MM.1S (cell line): Measurements from ENCODE around the gene OGDHL.

ENCODE experiments used
- DNase-seq: peaks from one replicate; pipeline ENCODE4 v3.0.0-alpha.2; 2015
- H2AFZ ChIP-seq: fragments of 300-600 bp; sonication (generic); 2 replicates; pipeline ENCODE4 v1.6.0; 2016; ENCODE audit warnings: antibody characterized with exemption, low read length
- H3F3A ChIP-seq: fragments of 300-600 bp; sonication (generic); 2 replicates; pipeline ENCODE4 v1.6.1; 2016; ENCODE audit warnings: mild to moderate bottlenecking, antibody characterized with exemption, low read length, moderate library complexity, mixed read lengths; ENCODE audit not compliant: insufficient read depth
- H3K27ac ChIP-seq: fragments of 300-600 bp; sonication (generic); 2 replicates; pipeline ENCODE4 v1.5.1; 2016; ENCODE audit warnings: mild to moderate bottlenecking, low read length
- H3K27me3 ChIP-seq: fragments of 300-600 bp; sonication (generic); replicated peaks from 2 replicates; pipeline ENCODE4 v1.6.0; 2016; ENCODE audit warnings: low read length; ENCODE audit not compliant: insufficient read depth
- H3K36me3 ChIP-seq: fragments of 300-600 bp; sonication (generic); replicated peaks from 2 replicates; pipeline ENCODE4 v1.6.1; 2016; ENCODE audit warnings: mild to moderate bottlenecking, low read length, mixed read lengths; ENCODE audit not compliant: insufficient read depth
- H3K4me1 ChIP-seq: fragments of 300-600 bp; sonication (generic); 2 replicates; pipeline ENCODE4 v1.6.1; 2016; ENCODE audit warnings: low read length, mixed read lengths
- H3K4me2 ChIP-seq: fragments of 300-600 bp; sonication (generic); 2 replicates; pipeline ENCODE4 v1.6.0; 2016; ENCODE audit warnings: low read depth, low read length
- H3K4me3 ChIP-seq: fragments of 300-600 bp; sonication (generic); 2 replicates; pipeline ENCODE4 v1.5.1; 2016; ENCODE audit warnings: low read length, mixed read lengths
- H3K79me2 ChIP-seq: fragments of 300-600 bp; sonication (generic); 2 replicates; pipeline ENCODE4 v1.6.1; 2016; ENCODE audit warnings: mixed run types, low read length, mixed read lengths
- H3K9ac ChIP-seq: fragments of 300-600 bp; sonication (generic); 2 replicates; pipeline ENCODE4 v1.6.1; 2016; ENCODE audit warnings: low read length, mixed read lengths
- H3K9me2 ChIP-seq: fragments of 300-600 bp; sonication (generic); replicated peaks from 2 replicates; pipeline ENCODE4 v1.6.1; 2016; ENCODE audit warnings: mild to moderate bottlenecking, low read length, mixed read lengths; ENCODE audit not compliant: insufficient read depth
- H3K9me3 ChIP-seq: fragments of 300-600 bp; sonication (generic); replicated peaks from 2 replicates; pipeline ENCODE4 v1.6.1; 2016; ENCODE audit warnings: mild to moderate bottlenecking, low read length, mixed read lengths; ENCODE audit not compliant: insufficient read depth
- H4K20me1 ChIP-seq: fragments of 300-600 bp; sonication (generic); 2 replicates; pipeline ENCODE4 v1.6.1; 2016; ENCODE audit warnings: mild to moderate bottlenecking, low read length, moderate library complexity, mixed read lengths; ENCODE audit not compliant: insufficient read depth
- EZH2 ChIP-seq: fragments of 300-600 bp; sonication (generic); optimal IDR thresholded peaks from 2 replicates; pipeline ENCODE3; 2017; ENCODE audit warnings: low read depth, mild to moderate bottlenecking, antibody characterized with exemption, low read length, mixed read lengths
- EZH2phosphoT487 ChIP-seq: fragments of 300-600 bp; sonication (generic); IDR thresholded peaks from 2 replicates; pipeline ENCODE4 v1.6.1; 2018; ENCODE audit warnings: antibody characterized with exemption, low read length
- TF ChIP-seq, protein P1 (sequence below): fragments of 300-600 bp; sonication (generic); IDR thresholded peaks from 2 replicates; pipeline ENCODE4 v1.5.1; 2016; ENCODE audit warnings: antibody characterized with exemption, low read length, mixed read lengths

OGDHL gene

DNA sequence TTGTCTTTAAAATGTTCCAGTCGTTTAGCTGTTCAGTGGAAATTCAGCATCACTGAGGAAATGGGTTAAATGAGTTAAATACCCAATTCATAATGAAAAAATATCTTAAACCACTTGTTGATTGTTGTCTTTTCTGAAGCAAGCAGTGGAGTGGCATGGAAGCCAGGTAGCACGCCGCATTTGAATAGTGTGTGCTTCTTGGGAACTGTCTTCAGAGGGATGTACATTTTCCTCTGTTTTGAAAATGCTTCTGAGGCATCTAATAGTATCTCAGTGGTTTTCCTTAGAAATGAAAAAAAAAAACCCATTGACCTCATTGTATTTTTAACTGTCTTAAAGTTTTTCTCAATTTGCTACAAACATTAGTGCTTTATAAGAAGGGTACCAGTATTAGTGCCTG, 54.5 kb downstream of the OGDHL start:
- TF ChIP-seq EZH2 (no peak), EZH2phosphoT487 (no peak)
- TF ChIP-seq, protein P1, sequence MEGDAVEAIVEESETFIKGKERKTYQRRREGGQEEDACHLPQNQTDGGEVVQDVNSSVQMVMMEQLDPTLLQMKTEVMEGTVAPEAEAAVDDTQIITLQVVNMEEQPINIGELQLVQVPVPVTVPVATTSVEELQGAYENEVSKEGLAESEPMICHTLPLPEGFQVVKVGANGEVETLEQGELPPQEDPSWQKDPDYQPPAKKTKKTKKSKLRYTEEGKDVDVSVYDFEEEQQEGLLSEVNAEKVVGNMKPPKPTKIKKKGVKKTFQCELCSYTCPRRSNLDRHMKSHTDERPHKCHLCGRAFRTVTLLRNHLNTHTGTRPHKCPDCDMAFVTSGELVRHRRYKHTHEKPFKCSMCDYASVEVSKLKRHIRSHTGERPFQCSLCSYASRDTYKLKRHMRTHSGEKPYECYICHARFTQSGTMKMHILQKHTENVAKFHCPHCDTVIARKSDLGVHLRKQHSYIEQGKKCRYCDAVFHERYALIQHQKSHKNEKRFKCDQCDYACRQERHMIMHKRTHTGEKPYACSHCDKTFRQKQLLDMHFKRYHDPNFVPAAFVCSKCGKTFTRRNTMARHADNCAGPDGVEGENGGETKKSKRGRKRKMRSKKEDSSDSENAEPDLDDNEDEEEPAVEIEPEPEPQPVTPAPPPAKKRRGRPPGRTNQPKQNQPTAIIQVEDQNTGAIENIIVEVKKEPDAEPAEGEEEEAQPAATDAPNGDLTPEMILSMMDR, result no peak
- Histone ChIP-seq H3K36me3 (no peaks in the 10 kb centered on the region), H3K4me2 (no peak overlapping the region), H3K9me2 (no peaks in the 10 kb centered on the region), H3K9me3 (no peaks in the 10 kb centered on the region), H3K4me1 (no peaks in the 10 kb centered on the region), H3F3A (no peaks in the 10 kb centered on the region), H3K4me3 (no peak overlapping the region), H4K20me1 (no peaks in the 10 kb centered on the region), H3K9ac (no peak overlapping the region), H2AFZ (no peak overlapping the region), H3K27me3 (no peaks in the 10 kb centered on the region), H3K79me2 (no peaks in the 10 kb centered on the region), H3K27ac (no peak overlapping the region)
- no peak for DNase-seq

GRCh38 chr10:49700997-49701396, 61.1 kb downstream of the OGDHL start:
- no peaks in the 10 kb centered on the region for H3F3A ChIP-seq
- no peaks in the 10 kb centered on the region for H3K4me1 ChIP-seq
- no peak overlapping the region for H3K27ac ChIP-seq
- H2AFZ ChIP-seq, result no peak overlapping the region
- H3K9ac ChIP-seq, result no peak overlapping the region
- H3K9me2 ChIP-seq, result no peaks in the 10 kb centered on the region
- no peak for DNase-seq
- H3K4me2 ChIP-seq, result no peak overlapping the region
- H3K27me3 ChIP-seq, result no peaks in the 10 kb centered on the region
- H3K9me3 ChIP-seq, result no peaks in the 10 kb centered on the region
- no peak overlapping the region for H3K4me3 ChIP-seq
- no peaks in the 10 kb centered on the region for H3K79me2 ChIP-seq
- H4K20me1 ChIP-seq, result no peaks in the 10 kb centered on the region
- TF ChIP-seq, protein P1, result no peak
- no peak for TF ChIP-seq EZH2phosphoT487
- no peak for TF ChIP-seq EZH2
- no peaks in the 10 kb centered on the region for H3K36me3 ChIP-seq

DNA sequence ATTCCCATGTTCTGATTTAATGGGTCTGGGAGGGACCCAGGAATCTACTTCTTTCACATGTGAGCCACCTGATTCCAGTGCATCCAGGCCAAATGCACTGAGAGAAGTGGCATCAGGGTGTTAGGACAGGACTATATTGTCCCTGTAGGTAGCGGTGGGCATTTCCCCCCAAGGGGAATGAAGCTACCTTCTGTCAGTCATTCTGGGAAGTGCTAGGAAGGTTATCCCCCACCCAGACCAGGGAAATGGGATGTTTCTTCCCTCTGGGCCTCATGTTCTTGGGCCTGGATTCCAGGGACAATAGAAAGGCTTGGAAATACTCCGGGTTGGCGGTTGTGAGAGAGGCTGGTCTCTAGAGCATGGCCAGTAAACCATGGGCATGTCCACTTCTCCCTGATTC, 61.9 kb downstream of the OGDHL start:
- H3K79me2 ChIP-seq, result no peaks in the 10 kb centered on the region
- no peak overlapping the region for H3K4me2 ChIP-seq
- no peak for DNase-seq
- H3K9me2 ChIP-seq, result no peaks in the 10 kb centered on the region
- H3K4me1 ChIP-seq, result no peaks in the 10 kb centered on the region
- no peaks in the 10 kb centered on the region for H3K9me3 ChIP-seq
- H2AFZ ChIP-seq, result no peak overlapping the region
- no peaks in the 10 kb centered on the region for H3K36me3 ChIP-seq
- no peak overlapping the region for H3K4me3 ChIP-seq
- H3F3A ChIP-seq, result no peaks in the 10 kb centered on the region
- TF ChIP-seq EZH2phosphoT487, result no peak
- TF ChIP-seq, protein P1, result no peak
- no peak for TF ChIP-seq EZH2
- H3K27me3 ChIP-seq, result no peaks in the 10 kb centered on the region
- no peak overlapping the region for H3K9ac ChIP-seq
- no peak overlapping the region for H3K27ac ChIP-seq
- no peaks in the 10 kb centered on the region for H4K20me1 ChIP-seq

GRCh38 chr10:49698679-49699078, 63.4 kb downstream of the OGDHL start:
- H3K4me3 ChIP-seq, result no peak overlapping the region
- no peaks in the 10 kb centered on the region for H3K9me2 ChIP-seq
- H3K36me3 ChIP-seq, result no peaks in the 10 kb centered on the region
- TF ChIP-seq, protein P1, result no peak
- no peak for TF ChIP-seq EZH2
- no peak for TF ChIP-seq EZH2phosphoT487
- H3K79me2 ChIP-seq, result no peaks in the 10 kb centered on the region
- H3F3A ChIP-seq, result no peaks in the 10 kb centered on the region
- no peaks in the 10 kb centered on the region for H4K20me1 ChIP-seq
- no peak overlapping the region for H2AFZ ChIP-seq
- H3K9me3 ChIP-seq, result no peaks in the 10 kb centered on the region
- H3K4me1 ChIP-seq, result no peaks in the 10 kb centered on the region
- H3K9ac ChIP-seq, result no peak overlapping the region
- no peak overlapping the region for H3K27ac ChIP-seq
- no peak for DNase-seq
- no peaks in the 10 kb centered on the region for H3K27me3 ChIP-seq
- H3K4me2 ChIP-seq, result no peak overlapping the region
